K562 (cell line): Measurements from ENCODE around the gene PEX10. TPM values are rescaled to one million over a fixed set of nuclear protein-coding genes. Genes with fewer than 3 reads are reported as not detected.

Experiments
- ATAC-seq: fragments of 200-7000 bp; cut with Tn5 transposase; 3 replicates; pipeline ENCODE4 v1.9.1; 2020; ENCODE audit warnings: moderate library complexity
- BruUV-seq: library from RNA; stranded (reverse); fragments of 400-500 nt; replicated peaks from 2 replicates; lab custom pipeline; 2021; lab: Mats Ljungman, UMichigan
- CTCF ChIA-PET: fragments of 300-600 bp; formaldehyde crosslinking; extraction: SDS; loops from one replicate; lab custom pipeline; 2021; ENCODE audit warnings: low intra/inter-chr PET ratio; lab: Yijun Ruan, JAX
- POLR2A ChIA-PET: fragments of 300-600, 350-650 bp; sonication (Branson Sonifier 250); formaldehyde crosslinking; extraction: SDS; loops from one replicate; lab custom pipeline; 2021; ENCODE audit warnings: antibody characterized with exemption, inconsistent platforms; lab: Yijun Ruan, JAX
- DNase-seq, 4 experiments: peaks; one replicate each; pipeline versions ENCODE4 v3.0.0 to v3.0.0-alpha.2; 2011 to 2018; ENCODE audit warnings: low spot score in 3 of 4, mixed read lengths in 3 of 4; ENCODE audit errors: extremely low read depth in 1 of 4
- FAIRE-seq: peaks from 2 replicates; lab custom pipeline; 2011; peaks lifted over from hg19 to GRCh38; lab: Jason Lieb, UNC
- H2AFZ ChIP-seq: 2 replicates; pipeline ENCODE4 v1.6.0; 2011; ENCODE audit warnings: low read depth, low read length, control low read depth, inconsistent platforms
- H3K27ac ChIP-seq: fragments of 200-600 bp; 3 replicates; pipeline ENCODE4 v1.8.0; 2011; ENCODE audit warnings: low read depth, mild to moderate bottlenecking, control low read depth, inconsistent platforms, low read length, moderate library complexity, mixed read lengths; ENCODE audit errors: extremely low read depth
- H3K27me3 ChIP-seq, 2 experiments: fragments of 300-600 bp in 1 of 2; 2 replicates in 1 of 2; 3 replicates in 1 of 2; pipeline versions ENCODE4 v1.6.0 to v1.8.0; 2011; ENCODE audit warnings: inconsistent platforms in 2 of 2, low read length in 2 of 2, mild to moderate bottlenecking in 1 of 2, mixed read lengths in 1 of 2, moderate library complexity in 1 of 2; ENCODE audit not compliant: control insufficient read depth in 2 of 2, insufficient read depth in 2 of 2
- H3K36me3 ChIP-seq: fragments of 300-600 bp; 3 replicates; pipeline ENCODE4 v1.8.0; 2011; ENCODE audit warnings: mild to moderate bottlenecking, low read length, inconsistent platforms; ENCODE audit not compliant: control insufficient read depth, insufficient read depth
- H3K4me1 ChIP-seq, 2 experiments: fragments of 200-600 bp in 1 of 2; replicated peaks in 1 of 2; 2 replicates in 1 of 2; 3 replicates in 1 of 2; pipeline versions ENCODE4 v1.5.1 to v1.8.0; 2011; ENCODE audit warnings: inconsistent platforms in 2 of 2, low read length in 2 of 2, mild to moderate bottlenecking in 1 of 2, mixed read lengths in 1 of 2, moderate library complexity in 1 of 2; ENCODE audit not compliant: control insufficient read depth in 2 of 2, insufficient read depth in 2 of 2
- H3K4me2 ChIP-seq: 2 replicates; pipeline ENCODE4 v1.6.1; 2011; ENCODE audit warnings: low read length, control low read depth, inconsistent platforms, mixed read lengths; ENCODE audit not compliant: insufficient read depth
- H3K4me3 ChIP-seq: fragments of 200-600 bp; sonication (generic), shearing (Covaris generic); 2 replicates; pipeline ENCODE4 v1.5.1; 2016; ENCODE audit warnings: control low read depth, inconsistent platforms
- H3K79me2 ChIP-seq: fragments of 200-600 bp; 3 replicates; pipeline ENCODE4 v1.8.0; 2011; ENCODE audit warnings: low read length, inconsistent platforms; ENCODE audit not compliant: control insufficient read depth, insufficient read depth
- H3K9ac ChIP-seq, 2 experiments: 2 replicates each; pipeline versions ENCODE4 v1.6.0 to v1.6.1; 2011; ENCODE audit warnings: low read depth in 2 of 2, low read length in 2 of 2, control low read depth in 1 of 2, inconsistent platforms in 1 of 2, mild to moderate bottlenecking in 1 of 2, mixed read lengths in 1 of 2; ENCODE audit not compliant: insufficient read depth in 1 of 2
- H3K9me1 ChIP-seq: one replicate; pipeline ENCODE4 v1.6.0; 2011; ENCODE audit warnings: inconsistent platforms, mild to moderate bottlenecking, low read length, moderate library complexity; ENCODE audit not compliant: control insufficient read depth, insufficient read depth
- H3K9me3 ChIP-seq: replicated peaks from 2 replicates; pipeline ENCODE4 v1.5.1; 2011; ENCODE audit warnings: low read depth, low read length, inconsistent platforms; ENCODE audit not compliant: control insufficient read depth, insufficient read depth
- H4K20me1 ChIP-seq: replicated peaks from 2 replicates; pipeline ENCODE4 v1.6.1; 2011; ENCODE audit warnings: low read length, inconsistent platforms, mixed read lengths; ENCODE audit not compliant: control insufficient read depth, insufficient read depth
- AFF1 ChIP-seq, 2 experiments: fragments of 450-650 bp; IDR thresholded peaks; 2 replicates each; pipeline ENCODE4 v1.6.1; 2018; ENCODE audit warnings: mild to moderate bottlenecking in 2 of 2, low read depth in 1 of 2; ENCODE audit not compliant: partially characterized antibody in 2 of 2
- ARID1B ChIP-seq: fragments of 450-650 bp; IDR thresholded peaks from 2 replicates; pipeline ENCODE4 v1.6.1; 2016; ENCODE audit warnings: antibody characterized with exemption, mild to moderate bottlenecking, inconsistent platforms
- DLX4 ChIP-seq: fragments of 250-450 bp; sonication (Bioruptor Pico); IDR thresholded peaks from 2 replicates; pipeline ENCODE4 v1.6.1; 2021; ENCODE audit warnings: mild to moderate bottlenecking
- ELK3 ChIP-seq: fragments of 450-650 bp; formaldehyde crosslinking; IDR thresholded peaks from 2 replicates; pipeline ENCODE4 v1.4.0; 2020; ENCODE audit warnings: mild to moderate bottlenecking
- EP300 ChIP-seq: IDR thresholded peaks from 2 replicates; pipeline ENCODE4 v1.6.1; 2012; ENCODE audit warnings: low read length, improper control_type of control experiment
- ETV6 ChIP-seq, 3 experiments: fragments of 150-350 bp in 1 of 3; sonication (generic) in 1 of 3; formaldehyde crosslinking in 1 of 3; IDR thresholded peaks; 2 replicates each; pipeline versions ENCODE4 v1.6.1 to v1.8.0; 2014 to 2022; ENCODE audit warnings: borderline replicate concordance in 2 of 3, low read depth in 2 of 3, antibody characterized with exemption in 1 of 3, low read length in 1 of 3, mild to moderate bottlenecking in 1 of 3, missing genetic modification reagents in 1 of 3
- GTF2E2 ChIP-seq: fragments of 200-800 bp; sonication (Bioruptor generic); IDR thresholded peaks from 2 replicates; pipeline ENCODE4 v1.6.1; 2016; ENCODE audit warnings: missing genetic modification characterization, missing compliant biosample characterization
- HINFP ChIP-seq: fragments of 450-650 bp; conservative IDR thresholded peaks from 2 replicates; pipeline ENCODE4 v1.6.1; 2016; ENCODE audit warnings: missing genetic modification characterization, low read depth, mild to moderate bottlenecking, control low read depth, missing compliant biosample characterization
- SETDB1 ChIP-seq: IDR thresholded peaks from one replicate; pipeline ENCODE4 v1.6.1; 2012; ENCODE audit warnings: low read length, control low read depth, inconsistent platforms
- SMARCE1 ChIP-seq: fragments of 450-650 bp; IDR thresholded peaks from 2 replicates; pipeline ENCODE4 v1.7.1; 2016; ENCODE audit warnings: mild to moderate bottlenecking
- ZBTB33 ChIP-seq: sonication (generic); formaldehyde crosslinking; IDR thresholded peaks from 2 replicates; pipeline ENCODE4 v1.8.1; 2023; ENCODE audit warnings: mild to moderate bottlenecking, missing genetic modification reagents
- ZNF174 ChIP-seq: fragments of 250-450 bp; sonication (Bioruptor Pico); IDR thresholded peaks from 2 replicates; pipeline ENCODE4 v1.4.0; 2020; ENCODE audit warnings: mild to moderate bottlenecking
- ZNF76 ChIP-seq: fragments of 250-450 bp; sonication (Bioruptor Pico); IDR thresholded peaks from 2 replicates; pipeline ENCODE4 v1.4.0; 2020; ENCODE audit warnings: mild to moderate bottlenecking, moderate library complexity, borderline replicate concordance
- WGBS: fragments of 100-300 bp; shearing (Covaris generic); methylation state at CpG from one replicate; pipeline ENCODE4 v1.1.6; 2016; ENCODE audit warnings: low coverage, mixed read lengths; ENCODE audit not compliant: insufficient coverage; ENCODE audit errors: missing lambda C conversion rate; 5-methylcytosine and 5-hydroxymethylcytosine counted together
- in situ Hi-C: fragments of 300-500 bp; cut with MboI; formaldehyde crosslinking; loops from 4 replicates; pipeline ENCODE4 v1.15.0; 2018; ENCODE audit warnings: inconsistent platforms, mixed read lengths
- intact Hi-C: fragments of 100-400 bp; cut with micrococcal nuclease; formaldehyde crosslinking; loops from 2 replicates; pipeline ENCODE4 v1.14.2; 2022
- polyA plus RNA-seq, 8 experiments: library from polyadenylated mRNA; depleted of rRNA in 4 of 8; stranded (reverse) in 5 of 8; unstranded in 3 of 8; fragments of >200 nt; fragmentation: Nextera tagmentation in 2 of 8; fragmentation: Illumina TruSeq in 1 of 8; extraction: Ambion mirVana in 2 of 8; extraction: Trizol in 1 of 8; gene quantifications; 2 replicates each; pipeline versions ENCODE4 v1.2.1 to v1.2.3, GENCODE V29; 2011 to 2014; ENCODE audit warnings: inconsistent platforms in 1 of 8, missing spikeins in 1 of 8
- total RNA-seq, 7 experiments: library from RNA; depleted of rRNA in 6 of 7; stranded (reverse); fragments of >200 nt in 6 of 7; fragmentation: Illumina TruSeq in 2 of 7; extraction: Trizol in 2 of 7; gene quantifications; 2 replicates each; pipeline versions ENCODE4 v1.2.1 to v1.2.3, GENCODE V29; 2011 to 2021; ENCODE audit warnings: low replicate concordance in 1 of 7

PEX10 gene
- total and polyA plus RNA-seq, 9 of the 15 experiments (the other 6 are each of a cell fraction or from before 2014, with no cell fraction given), result 0.03 to 26.2 (median 8.7) TPM

- Histone ChIP-seq H3K79me2 (no peaks in the 10 kb centered on the region), H3K27ac (no peak overlapping the region), H4K20me1 (peaks cover 7% of the 10 kb centered on the region; the same call in 1 of the 2 replicates), H3K36me3 (no peaks in the 10 kb centered on the region), H3K4me3 (no peak overlapping the region), H3K4me1 (peaks cover 0 to 72% of the 10 kb centered on the region in 2 experiments; a peak in 2 of 5 replicates), H3K9ac (no peak overlapping the region), H2AFZ (no peak overlapping the region), H3K9me1 (no peaks in the 10 kb centered on the region), H3K9me3 (no peaks in the 10 kb centered on the region), H3K4me2 (no peak overlapping the region), H3K27me3 (peaks cover 23 to 71% of the 10 kb centered on the region in 2 experiments; a peak in 3 of 5 replicates)
- no TSS peak for BruUV-seq
- WGBS, result 3% methylated on average over 21 of the region's 21 CpGs
- no peak for FAIRE-seq
- DNase-seq, result no peak
- ChIA-PET CTCF (no interaction called here), POLR2A (interaction anchor here (0.6 to 1.9 kb wide), 3 partner anchors 9 to 23 kb away, joined by 3 to 10 read pairs (median 4); no protein-coding TSS in a partner anchor)
- intact Hi-C loops (no loop called here), in situ Hi-C loops (no loop called here)
- ATAC-seq, result no peak
- TF ChIP-seq GTF2E2 (tag), result no peak
- TF ChIP-seq ARID1B, result no peak
- TF ChIP-seq DLX4 (CRISPR knock-in tag), result no peak
- no peak for TF ChIP-seq SMARCE1
- no peak for TF ChIP-seq HINFP
- TF ChIP-seq ETV6 (IDR thresholded peaks at IDR 0.05; ENCODE audit: borderline replicate concordance in 1 of 2, low read depth in 2 of 2, low read length in 1 of 2), result no peak
- no peak for TF ChIP-seq ETV6 (CRISPR knock-in tag; IDR thresholded peaks at IDR 0.05; ENCODE audit: borderline replicate concordance)
- no peak for TF ChIP-seq SETDB1
- TF ChIP-seq ZNF174, result no peak
- TF ChIP-seq AFF1 (IDR thresholded peaks at IDR 0.05; ENCODE audit: low read depth in 1 of 2, partially characterized antibody in 2 of 2), result no peak
- TF ChIP-seq ZBTB33 (CRISPR knock-in tag), result no peak
- no peak for TF ChIP-seq ELK3
- TF ChIP-seq EP300, result no peak
- no peak for TF ChIP-seq ZNF76 (CRISPR knock-in tag)
Observed at GRCh38 chr1:2455757-2456156, 43.4 kb upstream of the PEX10 start.
